Kidney epithelial cell (primary cell): ENCODE data around the gene SLC29A3. TPM values are rescaled to one million over a fixed set of nuclear protein-coding genes. Genes with fewer than 3 reads are reported as not detected.
"Not testable (repeated sequence)": the region's sequence is repeated elsewhere in the genome, so short reads cannot be mapped to it uniquely, and the experiment has no call there.

Experiments
- DNase-seq: peaks from one replicate; pipeline ENCODE4 v3.0.0-alpha.2; 2010; ENCODE audit warnings: low read depth
- H3K27me3 ChIP-seq: 2 replicates; pipeline ENCODE4 v1.6.0; 2011; ENCODE audit warnings: low read length; ENCODE audit not compliant: control insufficient read depth, insufficient read depth
- H3K36me3 ChIP-seq: 2 replicates; pipeline ENCODE4 v1.5.1; 2011; ENCODE audit warnings: low read length; ENCODE audit not compliant: control insufficient read depth, insufficient read depth
- H3K4me3 ChIP-seq: 2 replicates; pipeline ENCODE4 v1.5.1; 2011; ENCODE audit warnings: low read depth, mild to moderate bottlenecking, control low read depth, low read length
- CTCF ChIP-seq: IDR thresholded peaks from 2 replicates; pipeline ENCODE4 v1.5.1; 2011; ENCODE audit warnings: mild to moderate bottlenecking, moderate library complexity, low read length, control low read depth, inconsistent platforms; ENCODE audit not compliant: insufficient read depth, poor library complexity, severe bottlenecking
- total RNA-seq: library from RNA; depleted of rRNA; stranded (reverse); fragments of >200 nt; gene quantifications from 2 replicates; pipeline ENCODE4 v1.2.3, GENCODE V29; 2015

SLC29A3 gene
- 3.6 TPM in 2 replicates for total RNA-seq

GRCh38 chr10:71319042-71319799 lies at the start of gene SLC29A3:
Gene SLC29A3 (plus strand): TSS chr10:71319259. CDS start chr10:71319310, 51 bp downstream.
- TF ChIP-seq CTCF = peak; percentile 95
- Histone ChIP-seq H3K4me3 (peak within 1 kb of the TSS; percentile 65), H3K36me3 (no peaks in the 10 kb centered on the region), H3K27me3 (peaks cover 4% of the 10 kb centered on the region)
- no peak for DNase-seq

- Histone ChIP-seq H3K27me3 (peaks cover 3% of the 10 kb centered on the region), H3K36me3 (no peaks in the 10 kb centered on the region), H3K4me3 (no peak overlapping the region)
- TF ChIP-seq CTCF = no peak
- no peak for DNase-seq
Observed at GRCh38 chr10:71269301-71270288, 49.5 kb upstream of the SLC29A3 start.

GRCh38 chr10:71270301-71271220 lies 48.5 kb upstream of the SLC29A3 start:
- no peaks in the 10 kb centered on the region for H3K36me3 ChIP-seq
- H3K4me3 ChIP-seq = no peak overlapping the region
- H3K27me3 ChIP-seq = peaks cover 3% of the 10 kb centered on the region
- TF ChIP-seq CTCF = peak; percentile 75
- no peak for DNase-seq

- TF ChIP-seq CTCF = no peak
- no peak for DNase-seq
- no peak overlapping the region for H3K4me3 ChIP-seq
- H3K27me3 ChIP-seq = peaks cover 3% of the 10 kb centered on the region
- no peaks in the 10 kb centered on the region for H3K36me3 ChIP-seq
Observed at GRCh38 chr10:71271662-71272055, 47.4 kb upstream of the SLC29A3 start.

- Histone ChIP-seq H3K27me3 (peaks cover 3% of the 10 kb centered on the region), H3K36me3 (no peaks in the 10 kb centered on the region), H3K4me3 (no peak overlapping the region)
- no peak for TF ChIP-seq CTCF
- DNase-seq = no peak
Observed at GRCh38 chr10:71272056-71272771, 46.8 kb upstream of the SLC29A3 start.

GRCh38 chr10:71272974-71273373 lies 46.1 kb upstream of the SLC29A3 start:
- DNase-seq, H3K4me3 ChIP-seq, H3K27me3 ChIP-seq, H3K36me3 ChIP-seq: not testable (repeated sequence)
